Measurements from ENCODE around the gene SEMA3F. TPM values are rescaled to one million over a fixed set of nuclear protein-coding genes. Genes with fewer than 3 reads are reported as not detected.

SEMA3F gene
- total and polyA plus RNA-seq, 2 of the 4 experiments (the other 2 are of a cell fraction): 7.3 to 23.3 TPM

DNA sequence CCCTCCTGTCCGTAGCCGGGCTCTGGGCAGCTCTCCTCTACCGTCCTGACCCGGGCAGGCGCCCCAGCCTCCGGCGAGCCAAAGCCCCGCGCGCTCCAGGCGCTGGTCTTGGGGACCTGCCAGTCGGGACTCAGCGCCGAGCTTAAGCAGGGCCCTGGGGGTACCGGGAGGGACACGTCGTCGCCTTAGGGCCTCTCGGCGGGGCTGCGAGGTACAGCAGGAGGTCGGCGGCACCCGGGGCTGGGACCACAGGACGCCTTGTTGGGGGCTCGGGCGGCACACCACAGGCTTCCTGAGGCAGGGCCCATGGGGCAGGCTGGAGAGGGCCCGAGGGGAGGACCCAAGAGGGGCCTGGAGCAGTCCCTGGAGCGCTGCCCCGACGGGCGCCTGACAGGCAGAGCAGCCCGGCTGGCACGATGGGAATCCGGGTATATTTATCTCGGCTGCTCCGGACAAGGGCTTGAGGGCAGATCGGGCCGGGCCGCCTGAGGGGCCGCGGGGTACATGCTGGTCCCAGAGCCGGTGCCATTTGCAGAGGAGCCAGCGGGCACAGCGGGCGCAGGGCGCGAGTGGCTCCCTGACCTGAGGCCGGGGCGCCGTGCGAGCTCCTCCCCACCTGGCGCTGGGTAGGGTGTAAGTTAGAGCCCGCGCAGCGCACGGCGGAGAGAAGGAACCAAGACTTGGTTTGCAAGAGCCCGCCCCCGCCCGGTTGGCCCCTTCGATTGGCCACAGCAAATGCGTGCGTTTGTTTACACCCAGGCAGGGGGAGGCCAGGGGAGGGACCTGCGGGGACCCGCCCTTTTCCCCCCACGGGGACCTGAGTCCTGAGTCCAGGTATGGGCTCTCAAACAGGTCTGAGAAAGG lies 50.5 kb downstream of the SEMA3F start (continued):
- TF ChIP-seq, protein P1, sequence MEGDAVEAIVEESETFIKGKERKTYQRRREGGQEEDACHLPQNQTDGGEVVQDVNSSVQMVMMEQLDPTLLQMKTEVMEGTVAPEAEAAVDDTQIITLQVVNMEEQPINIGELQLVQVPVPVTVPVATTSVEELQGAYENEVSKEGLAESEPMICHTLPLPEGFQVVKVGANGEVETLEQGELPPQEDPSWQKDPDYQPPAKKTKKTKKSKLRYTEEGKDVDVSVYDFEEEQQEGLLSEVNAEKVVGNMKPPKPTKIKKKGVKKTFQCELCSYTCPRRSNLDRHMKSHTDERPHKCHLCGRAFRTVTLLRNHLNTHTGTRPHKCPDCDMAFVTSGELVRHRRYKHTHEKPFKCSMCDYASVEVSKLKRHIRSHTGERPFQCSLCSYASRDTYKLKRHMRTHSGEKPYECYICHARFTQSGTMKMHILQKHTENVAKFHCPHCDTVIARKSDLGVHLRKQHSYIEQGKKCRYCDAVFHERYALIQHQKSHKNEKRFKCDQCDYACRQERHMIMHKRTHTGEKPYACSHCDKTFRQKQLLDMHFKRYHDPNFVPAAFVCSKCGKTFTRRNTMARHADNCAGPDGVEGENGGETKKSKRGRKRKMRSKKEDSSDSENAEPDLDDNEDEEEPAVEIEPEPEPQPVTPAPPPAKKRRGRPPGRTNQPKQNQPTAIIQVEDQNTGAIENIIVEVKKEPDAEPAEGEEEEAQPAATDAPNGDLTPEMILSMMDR (conservative IDR thresholded peaks at IDR 0.05; ENCODE audit: low read depth, low read length): no peak

DNA sequence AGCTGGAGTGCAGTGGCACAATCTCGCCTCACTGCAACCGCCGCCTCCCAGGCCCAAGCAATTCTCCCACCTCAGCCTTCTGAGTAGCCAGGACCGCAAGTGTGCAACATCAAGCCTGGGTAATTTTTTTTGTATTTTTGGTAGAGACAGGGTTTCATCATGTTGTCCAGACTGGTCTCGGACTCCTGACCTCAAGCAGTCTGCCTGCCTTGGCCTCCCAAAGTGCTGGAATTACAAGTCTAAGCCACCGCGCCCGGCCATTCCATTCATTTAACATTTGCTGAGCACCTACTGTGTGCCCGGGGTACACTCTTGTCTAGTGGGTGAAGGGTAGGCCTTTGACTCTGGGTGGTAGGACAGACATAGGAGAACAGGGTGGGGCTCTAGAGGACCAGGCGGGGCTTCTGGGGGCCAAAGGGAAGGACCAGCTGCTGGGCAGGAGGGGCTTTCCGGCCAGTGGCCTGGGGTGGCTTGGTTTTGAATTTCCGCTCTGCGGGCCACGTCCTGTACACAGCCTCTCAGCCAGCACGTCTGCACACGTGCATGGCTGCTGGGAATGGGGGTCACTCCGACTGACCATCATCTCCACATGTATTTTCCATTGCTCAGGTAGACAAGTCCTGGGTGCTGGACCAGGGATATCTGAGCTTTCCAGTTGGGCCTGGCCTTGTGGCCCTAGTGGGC lies 52.4 kb downstream of the SEMA3F start:
- ChIA-PET POLR2A (ENCODE audit: unreplicated experiment) (no interaction called here), CTCF (no interaction called here)
- Histone ChIP-seq H4K8ac (ENCODE audit: low read depth in 2 of 2, low read length in 2 of 2) (no peak overlapping the region), H4K20me1 (ENCODE audit: insufficient read depth, low read length) (no peaks in the 10 kb centered on the region; the same call in 1 of the 2 replicates), H3K9me3 (ENCODE audit: control insufficient read depth, insufficient read depth, low read length) (no peaks in the 10 kb centered on the region), H3K4me1 (ENCODE audit: control insufficient read depth, insufficient read depth, low read length) (peaks cover 4% of the 10 kb centered on the region; the same call in 1 of the 2 replicates), H3K79me1 (ENCODE audit: low read depth in 1 of 2, low read length in 2 of 2) (no peaks in the 10 kb centered on the region), H3K9me1 (ENCODE audit: insufficient read depth, low read length) (no peaks in the 10 kb centered on the region), H2BK120ac (ENCODE audit: low read depth, low read length) (no peak overlapping the region), H2BK20ac (ENCODE audit: low read depth, low read length) (no peak overlapping the region), H3K14ac (replicated peaks; ENCODE audit: low read depth, low read length) (no peak overlapping the region), H3K36me3 (ENCODE audit: control insufficient read depth, insufficient read depth, low read length) (no peaks in the 10 kb centered on the region), H3K23ac (ENCODE audit: low read depth, low read length) (no peak overlapping the region), H2AK9ac (replicated peaks; ENCODE audit: low read depth, low read length, poor library complexity) (no peak overlapping the region), H2AFZ (replicated peaks; ENCODE audit: low read length, poor library complexity) (no peak overlapping the region), H3K4me3 (ENCODE audit: insufficient read depth, low read depth, low read length) (no peak overlapping the region), H3K56ac (ENCODE audit: extremely low read depth, insufficient read depth, low read length) (no peak overlapping the region), H2BK15ac (ENCODE audit: low read depth, low read length) (no peak overlapping the region), H3K9ac (ENCODE audit: low read depth, low read length) (no peak overlapping the region), H3K4ac (ENCODE audit: low read depth, low read length) (no peak overlapping the region), H4K91ac (ENCODE audit: insufficient read depth, low read depth, low read length) (no peak overlapping the region), H3K18ac (ENCODE audit: low read depth, low read length) (no peak overlapping the region), H2BK5ac (ENCODE audit: low read depth, low read length, poor library complexity, severe bottlenecking) (no peak overlapping the region), H3K27me3 (ENCODE audit: control insufficient read depth, insufficient read depth, low read length) (peaks cover 55% of the 10 kb centered on the region), H2AK5ac (ENCODE audit: low read depth, low read length) (no peak overlapping the region), H3K4me2 (ENCODE audit: low read depth, low read length) (no peak overlapping the region), H3K27ac (ENCODE audit: insufficient read depth, low read length) (no peak overlapping the region), H4K5ac (ENCODE audit: low read depth, low read length) (no peak overlapping the region)
- DNase-seq (no peak), ATAC-seq (ENCODE audit: low read depth) (no peak)
- intact Hi-C loops (cut with micrococcal nuclease): no loop called here
- TF ChIP-seq SMC3 (IDR thresholded peaks at IDR 0.05; ENCODE audit: low read depth, low read length) (no peak), RFX5 (IDR thresholded peaks at IDR 0.05; ENCODE audit: low read depth, low read length) (no peak), RCOR1 (IDR thresholded peaks at IDR 0.05; ENCODE audit: insufficient replicate concordance, low read length) (no peak), FOS (IDR thresholded peaks at IDR 0.05; ENCODE audit: low read depth, low read length) (no peak), NFE2L2 (IDR thresholded peaks at IDR 0.05; ENCODE audit: low read depth, low read length) (no peak)
- in situ Hi-C loops (cut with MboI; ENCODE audit: low sequenced_read_pairs): no loop called here
- no TSS peak for BruUV-seq (replicated peaks)
- WGBS, 2 experiments (ENCODE audit: extremely low coverage in 2 of 2, insufficient read length in 1 of 2): 80% methylated on average over 6 of the region's 17 CpGs; no CpG with 5 or more reads in 1 of the 2 experiments
- dilution Hi-C loops (cut with HindIII; ENCODE audit: low sequenced_read_pairs, unreplicated experiment): no loop called here
